CD4-positive, alpha-beta T cell treated with Interferon alpha-2 for 1 hour (primary cell): Measurements from ENCODE around the gene TNPO1.
"Not testable (repeated sequence)": the region's sequence is repeated elsewhere in the genome, so short reads cannot be mapped to it uniquely, and the experiment has no call there.

ENCODE experiments used
- DNase-seq, 2 donors: peaks; one replicate each; pipeline ENCODE4 v3.0.0-alpha.2; 2020 to 2022

TNPO1 gene

DNA sequence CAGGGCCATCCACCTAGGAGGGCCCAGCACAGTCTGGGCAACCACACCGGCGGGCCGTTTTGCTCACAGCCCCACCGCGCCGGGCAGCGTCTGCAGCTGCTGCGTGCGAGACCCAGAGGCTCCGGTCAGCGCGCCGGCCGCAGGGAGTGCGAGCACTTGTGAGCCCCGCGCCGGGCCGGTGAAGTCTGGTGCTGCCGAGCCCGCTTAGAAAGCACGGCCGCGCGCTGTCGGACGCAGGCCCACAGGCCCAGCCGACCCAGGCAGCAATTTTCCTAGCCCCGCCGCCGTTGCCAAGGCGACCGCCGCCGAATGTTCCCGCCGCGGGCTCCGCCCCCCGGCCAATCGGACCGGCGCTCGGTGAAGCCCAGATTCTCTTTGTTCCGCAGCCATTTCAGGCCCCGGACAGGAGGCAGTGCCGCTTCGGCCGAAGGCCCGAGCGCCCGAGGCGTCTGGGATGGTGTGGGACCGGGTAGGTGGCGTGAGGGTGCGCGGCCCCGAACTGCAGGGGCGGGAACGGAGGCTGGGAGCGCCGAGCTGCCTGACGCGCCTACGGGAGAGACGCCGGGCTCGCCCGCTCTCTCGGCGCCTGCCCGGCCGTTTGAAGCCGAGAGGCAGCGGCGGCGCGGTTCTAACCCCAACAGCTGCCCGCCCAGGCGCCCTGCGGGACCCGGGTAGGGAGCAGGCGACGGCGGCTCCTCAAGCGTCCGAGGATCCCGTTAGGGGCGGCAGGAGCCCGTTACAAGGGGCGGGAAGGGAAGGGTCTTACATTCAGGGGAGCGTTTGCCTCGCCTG is at the start of gene TNPO1:
TSS of gene TNPO1 (plus strand) at position 378 of the 792 bp plus-strand sequence. CDS start at position 455, 77 bp downstream.
- peak; percentile 85 to 89 for DNase-seq

DNA sequence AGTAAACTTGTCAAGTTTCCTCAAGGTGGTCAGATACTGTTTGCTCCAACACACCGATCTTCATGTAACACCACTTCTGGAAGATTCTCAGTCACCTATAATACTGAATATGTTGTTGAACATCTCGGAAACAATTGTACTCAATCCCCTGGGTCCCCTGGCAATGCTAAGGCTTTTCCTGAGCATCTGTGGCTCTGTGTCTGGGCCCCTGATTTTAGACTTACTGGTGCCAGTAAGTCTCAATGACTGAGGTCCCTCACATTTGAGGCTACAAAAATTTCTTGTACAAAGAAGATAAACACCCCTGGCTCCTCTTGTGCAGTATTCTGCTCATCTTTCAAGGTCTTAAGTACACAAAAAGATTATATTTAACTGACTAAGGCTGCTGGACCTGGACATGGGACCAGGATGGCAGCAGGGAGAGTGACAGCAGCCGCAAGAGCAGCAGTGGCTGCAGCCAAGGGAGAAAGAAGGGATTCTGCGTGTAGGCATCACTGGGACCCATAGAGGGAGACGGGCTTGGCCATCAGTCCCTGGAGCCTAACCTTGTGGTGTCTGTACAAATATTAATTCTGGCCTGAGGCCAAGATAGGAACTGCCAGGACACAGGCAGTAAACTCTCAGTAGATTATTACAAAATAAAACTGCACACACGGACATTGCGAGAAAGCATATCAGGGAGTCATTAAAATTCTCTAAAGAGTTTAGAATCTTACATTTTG is 49.0 kb upstream of the TNPO1 start:
- DNase-seq, result no peak

DNA sequence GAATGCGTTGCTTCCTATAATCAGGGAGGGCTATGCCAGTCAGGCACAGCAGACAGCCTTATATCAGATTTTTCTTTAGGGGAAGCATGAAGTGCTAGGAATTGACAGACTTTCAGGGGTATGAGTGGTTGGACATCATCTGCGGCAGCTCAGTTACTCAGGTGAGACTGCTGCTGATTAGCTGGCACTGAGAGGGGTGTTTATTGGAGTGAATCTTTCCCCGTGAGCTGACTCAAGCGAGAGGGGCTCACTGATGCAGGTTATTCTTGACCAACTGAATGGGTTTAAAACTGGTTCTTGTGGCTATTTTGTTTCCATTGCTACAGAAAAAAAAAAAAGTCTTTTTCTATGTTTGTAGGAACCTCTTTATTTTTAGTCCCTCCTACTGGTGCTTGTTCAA is 46.2 kb upstream of the TNPO1 start:
- DNase-seq, result no peak

DNA sequence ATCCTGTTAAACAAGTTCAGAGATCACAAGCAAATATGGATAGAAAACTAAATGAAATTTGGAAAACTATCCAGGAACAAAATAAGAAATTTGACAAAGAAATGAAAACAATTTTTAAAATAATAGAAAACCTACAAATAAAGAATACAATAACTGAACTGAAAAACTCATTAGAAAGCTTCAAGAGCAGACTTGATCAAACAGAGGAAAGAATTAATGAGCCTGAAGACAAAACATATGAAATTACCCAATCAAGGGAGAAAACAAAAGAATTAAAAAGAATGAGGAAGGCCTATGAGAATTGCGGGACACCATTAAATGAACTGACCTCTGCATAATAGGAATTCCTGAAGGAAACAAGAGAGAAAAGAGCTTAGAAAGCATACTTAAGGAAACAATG is 39.8 kb upstream of the TNPO1 start:
- DNase-seq, result no peak

DNA sequence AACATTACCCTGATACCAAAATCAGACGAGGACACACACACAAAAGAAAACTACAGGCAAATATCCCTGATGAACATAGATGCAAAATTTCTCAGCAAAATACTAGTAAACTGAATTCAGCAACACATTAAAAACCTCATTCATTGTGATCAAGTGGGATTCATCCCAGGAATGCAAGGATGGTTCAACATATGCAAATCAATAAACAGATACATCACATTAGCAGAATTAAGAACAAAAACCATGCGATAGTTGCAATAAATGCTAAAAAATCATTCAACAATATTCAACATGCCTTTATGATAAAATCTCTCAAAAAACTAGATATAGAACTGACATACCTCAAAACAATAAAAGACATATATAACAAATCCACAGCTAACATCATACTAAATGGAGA is 36.9 kb upstream of the TNPO1 start:
- DNase-seq, result no peak

DNA sequence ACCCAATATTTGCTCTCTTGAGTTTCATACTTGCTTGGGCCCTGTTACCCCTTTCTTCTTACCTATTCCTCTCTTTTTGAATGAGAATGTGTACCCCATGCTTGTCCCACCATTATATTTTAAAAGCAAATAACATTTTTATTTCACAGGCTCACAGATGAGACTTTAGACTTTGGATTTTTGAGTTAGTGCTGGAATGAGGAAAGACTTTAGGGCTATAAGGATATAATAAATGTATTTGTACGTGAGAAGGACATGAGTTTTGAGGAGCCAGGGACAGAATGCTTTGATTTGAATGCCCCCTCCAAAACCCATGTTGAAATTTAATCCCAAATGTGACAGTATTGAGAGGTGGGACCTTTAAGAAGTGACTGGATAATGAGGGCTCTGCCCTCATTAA is 33.1 kb upstream of the TNPO1 start:
- DNase-seq, result no peak

DNA sequence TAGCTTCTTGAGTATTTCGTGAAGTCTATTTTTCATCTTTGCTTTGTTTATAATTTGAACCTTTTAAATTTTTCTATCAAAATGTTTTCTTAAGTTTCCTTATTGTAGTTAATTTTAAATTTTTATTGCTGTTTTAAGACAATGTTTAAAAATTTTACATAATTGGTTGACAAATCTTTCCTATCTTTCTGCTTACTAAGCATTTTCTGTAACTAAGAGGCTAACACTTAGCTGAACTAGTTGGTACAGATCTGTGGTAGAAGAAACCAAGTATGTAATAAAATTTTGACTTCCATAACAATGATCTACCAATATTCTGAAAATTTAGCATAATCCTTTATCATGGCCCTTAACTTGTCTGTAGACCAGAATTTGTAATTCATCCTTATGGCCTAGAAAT is 32.3 kb upstream of the TNPO1 start:
- no peak for DNase-seq

DNA sequence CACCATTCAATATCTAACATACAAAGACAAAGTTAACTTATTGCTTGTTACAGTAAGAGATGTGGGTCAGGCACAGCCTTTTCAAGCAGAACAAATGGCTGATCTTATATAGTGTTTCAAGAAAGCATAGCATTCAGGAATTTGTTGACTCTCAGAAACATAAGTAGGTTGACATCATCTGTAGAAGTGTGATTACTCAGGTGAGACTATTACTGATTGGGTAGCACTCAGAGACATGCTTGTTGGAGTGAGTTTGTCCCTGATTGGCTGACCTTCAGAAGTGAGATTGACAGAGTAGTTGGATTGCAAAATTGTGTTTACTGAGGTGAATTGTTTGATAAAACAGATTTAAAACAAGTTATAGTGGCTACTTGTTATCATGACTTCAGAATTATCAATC is 30.7 kb upstream of the TNPO1 start:
- DNase-seq, result no peak

DNA sequence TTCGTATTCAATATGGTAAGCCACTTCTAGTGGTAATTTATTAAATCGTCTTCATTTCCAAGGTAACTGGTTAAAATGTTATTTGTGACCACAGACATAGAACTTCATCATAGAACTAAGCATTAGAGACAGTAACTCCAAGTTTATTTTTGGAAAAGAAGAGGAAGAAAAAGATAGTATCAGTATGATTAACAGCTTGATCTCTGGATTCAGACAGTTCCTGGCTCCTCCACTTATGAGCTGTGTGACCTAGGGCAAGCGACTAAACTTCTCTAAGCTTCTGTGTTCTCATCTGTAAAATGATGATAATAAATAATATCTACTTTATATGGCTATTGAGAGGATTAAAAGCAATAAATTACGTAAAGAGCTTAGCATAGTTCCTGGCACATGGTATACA is 29.8 kb upstream of the TNPO1 start:
- DNase-seq, result no peak

DNA sequence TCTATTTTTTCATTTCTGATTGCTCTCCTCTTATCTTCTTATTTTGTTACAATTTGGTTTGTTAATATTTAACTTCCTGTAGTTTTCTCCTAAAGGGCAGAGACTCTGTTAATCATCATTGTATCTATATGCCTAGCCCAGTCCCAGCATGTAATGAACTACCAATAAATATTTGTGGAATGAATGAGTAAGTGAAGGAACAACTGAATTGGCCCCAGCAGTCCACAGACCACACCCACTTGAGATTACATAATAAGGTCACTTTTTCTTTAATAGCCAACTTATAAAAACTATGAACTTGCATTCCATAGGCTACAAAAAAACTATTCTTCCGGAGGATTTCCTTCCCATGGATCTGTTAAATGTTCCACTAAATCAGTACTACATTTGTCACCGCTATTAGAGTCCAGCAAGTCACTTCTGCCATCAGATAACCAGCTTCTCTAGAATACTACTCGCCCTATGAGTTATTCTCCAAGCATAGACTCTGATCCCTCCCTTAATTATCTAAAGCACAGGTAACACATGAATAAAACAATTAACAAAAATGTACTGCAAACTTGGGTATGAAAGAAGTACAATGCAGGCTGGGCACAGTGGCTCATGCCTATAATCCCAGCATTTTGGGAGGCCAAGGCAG is 27.5 kb upstream of the TNPO1 start:
- no peak for DNase-seq

DNA sequence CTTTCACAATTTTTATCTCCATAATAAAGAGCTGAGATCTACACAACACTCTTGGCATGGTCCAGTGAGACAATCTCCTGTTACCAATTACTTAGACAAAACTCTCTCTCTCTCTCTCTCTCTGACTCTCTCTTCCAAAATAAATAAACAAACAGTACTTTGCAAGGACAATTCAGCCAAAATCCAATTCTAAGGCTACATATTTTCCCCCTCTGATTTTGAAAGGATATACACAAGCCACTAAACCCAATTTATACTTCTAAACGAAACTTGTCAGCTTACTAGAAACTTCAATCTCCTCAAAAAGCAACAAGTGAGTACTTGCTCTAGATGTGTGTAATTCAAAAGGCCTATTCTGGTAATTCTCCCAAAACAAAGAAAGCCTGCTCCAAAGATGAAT is 26.3 kb upstream of the TNPO1 start:
- no peak for DNase-seq

DNA sequence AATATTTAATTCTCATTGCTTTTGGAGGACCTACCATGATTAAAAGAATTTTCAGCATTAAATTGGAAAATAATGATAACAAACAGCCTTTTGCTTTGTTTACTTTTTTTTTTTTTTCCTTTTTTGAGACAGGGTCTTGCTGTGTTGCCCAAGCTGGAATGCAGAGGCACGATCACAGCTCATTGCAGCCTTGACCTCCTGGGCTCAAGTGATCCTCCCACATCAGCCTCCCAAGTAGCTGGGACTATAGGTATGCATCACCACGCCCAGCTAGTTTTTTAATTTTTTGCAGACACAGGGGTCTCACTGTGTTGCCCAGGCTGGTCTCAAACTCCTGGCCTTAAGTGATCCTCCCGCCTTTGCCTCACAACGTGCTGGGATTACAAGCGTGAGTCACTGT is 23.8 kb upstream of the TNPO1 start:
- DNase-seq, result not testable (repeated sequence)

DNA sequence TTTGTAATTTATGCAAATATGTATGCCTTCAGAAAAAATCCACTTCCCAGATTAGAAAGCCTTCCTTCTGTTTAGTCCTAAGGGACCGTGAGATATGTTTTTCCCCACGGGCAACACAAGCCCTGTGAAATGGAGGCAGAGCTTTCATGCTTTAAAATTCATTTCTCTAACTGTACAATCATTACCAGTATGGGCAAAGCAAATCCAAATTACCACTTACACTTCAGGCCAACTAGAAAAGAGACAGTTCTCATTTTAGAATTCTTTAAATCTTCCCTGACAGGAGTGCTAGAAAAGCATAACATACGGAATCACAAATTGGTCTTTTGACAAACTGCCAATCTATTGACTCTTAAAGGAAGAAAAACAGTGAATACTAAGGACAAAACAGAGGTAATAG is 20.5 kb upstream of the TNPO1 start:
- DNase-seq, result no peak

DNA sequence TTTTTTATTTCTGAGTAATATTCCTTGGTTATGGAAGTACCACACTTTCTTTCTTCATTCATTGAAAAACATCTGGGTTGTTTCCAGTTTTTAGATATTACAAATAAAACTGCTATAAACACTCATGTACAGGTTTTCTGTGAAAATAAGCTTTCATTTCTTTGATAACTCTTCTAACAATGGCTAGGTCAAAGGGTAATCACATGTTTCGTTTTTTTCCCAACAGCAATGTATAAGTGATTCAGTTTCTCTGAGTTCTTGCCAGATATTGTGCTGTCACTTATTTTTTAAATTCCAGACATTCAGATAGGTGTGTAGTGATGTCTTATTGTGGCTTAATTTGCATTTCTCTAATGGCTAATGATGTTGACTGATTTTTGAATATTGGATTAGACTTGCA is 16.7 kb upstream of the TNPO1 start:
- DNase-seq, result no peak

DNA sequence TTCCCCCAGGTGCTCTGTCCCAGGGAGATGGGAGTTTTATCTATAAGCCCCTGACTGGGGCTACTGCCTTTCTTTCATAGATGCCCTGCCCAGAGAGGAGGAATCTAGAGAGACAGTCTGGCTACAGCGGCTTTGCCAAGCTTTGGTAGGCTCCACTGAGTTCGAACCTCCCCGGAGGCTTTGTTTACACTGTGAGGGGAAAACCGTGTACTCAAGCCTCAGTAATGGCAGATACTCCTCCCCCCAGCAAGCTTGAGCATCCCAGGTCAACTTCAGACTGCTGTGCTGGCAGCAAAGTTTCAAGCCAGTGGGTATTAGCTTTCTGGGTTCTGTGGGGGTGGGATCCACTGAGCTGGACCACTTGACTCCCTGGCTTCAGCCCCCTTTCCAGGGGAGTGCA is 7.8 kb upstream of the TNPO1 start:
- not testable (repeated sequence) for DNase-seq

DNA sequence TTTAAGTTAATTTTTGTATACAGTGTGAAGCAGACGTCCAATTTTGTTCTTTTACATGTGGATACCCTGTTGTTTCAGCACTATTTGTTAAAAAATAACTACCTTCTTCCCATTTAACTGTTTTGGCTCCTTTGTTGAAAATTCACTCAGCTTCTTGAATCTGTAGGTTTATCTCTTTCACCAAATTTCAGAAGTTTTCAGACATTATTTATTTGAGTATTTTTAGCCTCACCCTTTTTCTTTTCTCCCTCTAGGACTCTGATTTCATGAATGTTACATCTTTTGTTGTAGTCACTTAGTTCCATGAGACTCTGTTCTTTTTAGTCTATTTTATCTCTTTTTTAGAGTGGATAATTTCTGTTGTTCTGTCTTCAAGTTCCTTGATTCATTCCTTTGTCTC is 4.6 kb upstream of the TNPO1 start:
- DNase-seq, result no peak

DNA sequence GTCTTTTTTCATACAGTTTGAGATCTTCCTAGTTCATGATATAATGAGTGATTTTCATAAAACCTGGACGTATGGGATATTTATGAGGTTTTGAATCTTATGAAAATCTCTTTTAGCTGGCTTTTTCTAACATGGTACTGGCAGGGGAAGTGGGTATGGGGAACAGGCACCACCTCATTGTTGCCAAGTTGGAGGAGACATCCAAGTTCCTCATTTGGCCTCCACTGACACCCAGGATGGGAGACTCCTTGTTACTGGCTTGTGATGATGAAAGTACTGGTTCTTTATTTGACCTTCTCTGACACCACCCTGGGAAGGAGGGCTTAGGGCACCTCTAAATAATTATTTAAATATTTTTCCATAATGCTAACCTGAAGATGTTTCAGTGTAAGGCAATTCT is 4.0 kb upstream of the TNPO1 start:
- DNase-seq, result peak in 1 of 2 donors; percentile 14

DNA sequence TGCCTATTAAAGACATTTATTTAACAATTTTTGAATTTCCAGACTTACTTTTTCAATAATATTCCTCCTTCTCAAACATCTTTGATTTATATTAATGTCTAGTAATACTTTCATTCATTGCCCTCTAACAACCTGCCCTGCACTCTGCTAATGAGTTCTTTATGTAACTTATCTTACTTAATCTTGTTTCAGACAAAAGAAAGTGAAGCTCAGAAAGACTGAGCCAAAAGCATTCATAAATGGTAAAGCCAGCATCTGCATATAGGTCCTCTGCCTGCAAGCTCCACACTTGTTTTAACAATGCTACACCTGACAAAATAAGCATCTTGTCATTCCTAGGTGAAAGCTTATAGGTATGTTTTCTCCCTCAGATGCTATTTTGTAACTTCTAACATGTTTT is 2.4 kb upstream of the TNPO1 start:
- DNase-seq, result no peak

DNA sequence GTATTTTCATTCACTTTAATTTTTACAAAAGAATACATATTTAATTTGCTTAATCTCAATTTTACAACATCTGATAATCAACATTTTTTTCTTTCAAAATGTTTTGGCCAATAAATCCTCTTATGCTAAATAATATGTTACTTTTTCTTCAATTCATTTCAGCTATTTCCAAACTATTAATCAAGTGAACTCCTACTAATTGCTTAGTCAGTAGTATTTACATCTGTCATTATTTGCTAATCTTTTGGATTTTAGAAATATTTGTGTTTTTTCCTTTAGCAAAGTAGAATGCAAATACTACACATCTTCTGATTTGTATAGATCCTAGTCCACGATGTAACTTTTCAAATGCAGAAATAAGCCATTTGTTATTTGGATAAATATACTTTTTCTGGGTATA is 1.6 kb upstream of the TNPO1 start:
- no peak for DNase-seq

DNA sequence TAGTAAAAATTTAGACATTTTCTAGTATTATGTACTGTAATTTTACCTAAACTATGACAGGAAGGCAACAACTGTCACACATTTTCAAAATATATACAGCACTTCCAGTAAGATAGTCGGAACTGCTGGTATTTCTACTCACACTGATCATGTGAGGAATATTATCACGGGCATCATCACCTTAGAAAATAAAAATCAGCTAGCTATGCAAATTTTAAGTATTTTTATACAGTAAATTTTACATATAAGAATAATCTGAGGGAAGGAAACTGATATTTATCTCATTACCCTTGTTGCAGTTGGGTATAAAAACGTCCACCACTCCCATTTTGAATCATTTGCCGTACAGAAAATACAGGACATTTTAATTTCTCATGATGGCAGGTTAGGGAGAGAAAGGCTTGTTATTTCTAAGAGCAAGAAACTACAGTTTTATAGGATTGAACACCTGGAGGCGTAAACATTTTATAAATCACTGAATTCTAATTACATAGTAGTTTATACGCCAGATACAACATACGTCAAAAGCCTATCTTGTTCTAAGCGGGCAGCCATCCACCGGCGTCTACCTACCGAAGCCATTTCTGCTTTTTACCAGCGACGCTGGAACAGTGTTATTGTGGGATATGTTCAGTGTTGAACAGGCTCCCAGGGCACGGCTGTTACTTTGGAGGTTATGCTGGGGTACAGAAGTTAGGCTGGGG is 729 bp upstream of the TNPO1 start:
- DNase-seq, result peak in 1 of 2 donors; percentile 53

DNA sequence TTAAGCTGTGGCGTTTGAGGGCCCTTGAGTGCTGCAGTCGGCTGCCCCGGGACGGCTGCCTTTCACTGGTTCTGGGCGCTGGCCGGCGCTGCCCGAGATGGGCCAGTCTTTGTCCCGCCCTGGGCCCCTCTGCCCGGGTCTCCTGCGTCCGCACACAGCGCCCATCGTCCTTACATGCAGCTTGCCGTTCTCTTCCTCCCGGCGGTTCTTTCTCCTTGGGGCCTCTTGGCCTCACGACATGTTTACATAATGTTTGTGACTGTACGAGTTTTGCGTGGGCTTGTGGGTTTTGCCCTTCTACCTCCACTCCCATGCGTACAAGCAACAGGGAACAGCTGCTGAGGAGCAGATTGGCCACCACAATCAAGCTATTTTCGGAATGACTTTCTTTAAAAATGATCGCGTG is 618 bp downstream of the TNPO1 start:
- peak; percentile 26 to 31 for DNase-seq

DNA sequence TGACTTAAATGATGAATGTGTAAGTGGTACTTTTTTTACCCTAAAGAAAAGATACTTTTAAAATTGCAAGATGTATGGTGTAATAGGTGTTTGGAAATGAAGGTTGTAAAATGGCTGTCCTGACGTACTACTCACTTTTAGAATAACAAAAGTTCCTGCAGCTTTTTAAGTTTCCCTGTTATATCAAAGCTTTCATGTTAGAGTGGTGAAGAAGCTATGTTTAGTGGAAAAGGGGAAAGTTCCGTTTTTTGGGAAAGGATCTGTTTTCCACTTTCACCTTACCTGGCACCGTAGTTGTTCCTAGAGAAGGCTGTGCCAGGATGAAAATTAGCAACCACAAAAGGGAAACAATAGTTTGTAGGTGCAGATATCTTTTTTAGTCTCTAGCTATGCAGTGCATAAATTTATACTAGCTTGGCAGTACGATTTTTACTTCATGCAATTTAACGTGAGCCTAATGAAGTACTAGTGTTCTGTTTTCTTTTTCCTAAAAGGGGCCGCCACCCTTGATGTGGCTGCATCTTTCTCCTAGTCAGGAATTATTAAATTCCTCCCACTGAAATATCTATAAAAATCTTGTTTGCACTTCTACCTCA is 1.3 kb downstream of the TNPO1 start:
- DNase-seq, result no peak
